Smooth muscle cell (in vitro differentiated cells): ENCODE measurements around the gene MIEF1. TPM values are rescaled to one million over a fixed set of nuclear protein-coding genes. Genes with fewer than 3 reads are reported as not detected.

Experiments
- DNase-seq: peaks from one replicate; lab custom pipeline; 2025; ENCODE audit not compliant: unreplicated experiment; lab: John Stamatoyannopoulos, UW
- H2AFZ ChIP-seq: fragments of 200-600 bp; sonication (generic); 2 replicates; pipeline ENCODE4 v1.6.0; 2016; ENCODE audit warnings: antibody characterized with exemption, low read depth, mild to moderate bottlenecking
- H3F3A ChIP-seq: fragments of 200-600 bp; sonication (generic); 2 replicates; pipeline ENCODE4 v1.6.0; 2017; ENCODE audit warnings: antibody characterized with exemption, low read depth
- H3K27ac ChIP-seq: fragments of 200-600 bp; sonication (generic); 2 replicates; pipeline ENCODE4 v1.5.1; 2016; ENCODE audit warnings: low read depth, mild to moderate bottlenecking
- H3K27me3 ChIP-seq: fragments of 200-600 bp; sonication (generic); 2 replicates; pipeline ENCODE4 v1.6.1; 2016; ENCODE audit warnings: low read depth, mild to moderate bottlenecking
- H3K36me3 ChIP-seq: fragments of 200-600 bp; sonication (generic); 2 replicates; pipeline ENCODE4 v1.5.1; 2016; ENCODE audit warnings: low read depth
- H3K4me1 ChIP-seq: fragments of 200-600 bp; sonication (generic); 2 replicates; pipeline ENCODE4 v1.5.1; 2016; ENCODE audit warnings: low read depth
- H3K4me2 ChIP-seq: fragments of 200-600 bp; sonication (generic); 2 replicates; pipeline ENCODE4 v1.6.0; 2016; ENCODE audit warnings: mild to moderate bottlenecking
- H3K4me3 ChIP-seq: fragments of 200-600 bp; sonication (generic); 2 replicates; pipeline ENCODE4 v1.5.1; 2016; ENCODE audit warnings: mild to moderate bottlenecking
- H3K79me2 ChIP-seq: fragments of 200-600 bp; sonication (generic); 2 replicates; pipeline ENCODE4 v1.6.0; 2016; ENCODE audit warnings: low read depth, mild to moderate bottlenecking
- H3K9ac ChIP-seq: fragments of 200-600 bp; sonication (generic); 2 replicates; pipeline ENCODE4 v1.6.0; 2016; ENCODE audit warnings: low read depth
- H3K9me3 ChIP-seq: fragments of 200-600 bp; sonication (generic); replicated peaks from 2 replicates; pipeline ENCODE4 v1.5.1; 2016; ENCODE audit warnings: low read depth
- H4K20me1 ChIP-seq: fragments of 200-600 bp; sonication (generic); 2 replicates; pipeline ENCODE4 v1.6.0; 2016; ENCODE audit warnings: low read depth
- CTCF ChIP-seq: fragments of 200-600 bp; sonication (generic); IDR thresholded peaks from 2 replicates; pipeline ENCODE4 v1.5.1; 2017; ENCODE audit warnings: borderline replicate concordance, mild to moderate bottlenecking, antibody characterized with exemption; ENCODE audit not compliant: insufficient read depth, poor library complexity, severe bottlenecking
- WGBS: methylation state at CpG from one replicate; pipeline ENCODE4 v1.1.7; 2016; ENCODE audit warnings: low lambda C conversion rate; 5-methylcytosine and 5-hydroxymethylcytosine counted together
- polyA plus RNA-seq: library from polyadenylated mRNA; unstranded; fragments of >200 nt; fragmentation: Nextera tagmentation; extraction: Ambion mirVana; gene quantifications from 2 replicates; pipeline ENCODE4 v1.2.1, GENCODE V29; 2016
- total RNA-seq: library from RNA; depleted of rRNA; stranded (reverse); fragments of >200 nt; gene quantifications from 2 replicates; pipeline ENCODE4 v1.2.3, GENCODE V29; 2014

The MIEF1 gene
- total and polyA plus RNA-seq, 2 experiments from 2014 or later: 11.1 to 14.5 TPM

- no peaks in the 10 kb centered on the region for H3K79me2 ChIP-seq
- H4K20me1 ChIP-seq: no peaks in the 10 kb centered on the region
- H3K4me2 ChIP-seq: no peak overlapping the region
- H3K27me3 ChIP-seq: peaks cover 47% of the 10 kb centered on the region
- no peak overlapping the region for H3K4me3 ChIP-seq
- H3K4me1 ChIP-seq: no peaks in the 10 kb centered on the region
- no peak for TF ChIP-seq CTCF
- no peaks in the 10 kb centered on the region for H3K9me3 ChIP-seq
- H3F3A ChIP-seq: no peaks in the 10 kb centered on the region
- no peak for DNase-seq
- no peaks in the 10 kb centered on the region for H3K36me3 ChIP-seq
- WGBS: 78% methylated on average over 6 of the region's 9 CpGs
- H3K9ac ChIP-seq: no peak overlapping the region
- no peak overlapping the region for H2AFZ ChIP-seq
- no peak overlapping the region for H3K27ac ChIP-seq
These were observed 60.9 kb downstream of the MIEF1 start for GRCh38 chr22:39562839-39563489.

- no peak overlapping the region for H3K4me3 ChIP-seq
- 89% methylated on average over 7 of the region's 7 CpGs for WGBS
- H3K4me1 ChIP-seq: no peaks in the 10 kb centered on the region
- no peak for DNase-seq
- no peak overlapping the region for H3K9ac ChIP-seq
- no peak overlapping the region for H3K27ac ChIP-seq
- no peaks in the 10 kb centered on the region for H3F3A ChIP-seq
- no peak overlapping the region for H2AFZ ChIP-seq
- no peaks in the 10 kb centered on the region for H4K20me1 ChIP-seq
- no peaks in the 10 kb centered on the region for H3K36me3 ChIP-seq
- no peak for TF ChIP-seq CTCF
- no peak overlapping the region for H3K4me2 ChIP-seq
- H3K79me2 ChIP-seq: no peaks in the 10 kb centered on the region
- H3K9me3 ChIP-seq: no peaks in the 10 kb centered on the region
- H3K27me3 ChIP-seq: peaks cover 39% of the 10 kb centered on the region
These were observed 61.7 kb downstream of the MIEF1 start for GRCh38 chr22:39563571-39564428.

GRCh38 chr22:39565414-39565944 lies 63.4 kb downstream of the MIEF1 start:
- no peaks in the 10 kb centered on the region for H3K36me3 ChIP-seq
- H3K4me3 ChIP-seq: no peak overlapping the region
- no peak for TF ChIP-seq CTCF
- no peaks in the 10 kb centered on the region for H4K20me1 ChIP-seq
- H3K27ac ChIP-seq: no peak overlapping the region
- H3K27me3 ChIP-seq: peaks cover 22% of the 10 kb centered on the region
- H3F3A ChIP-seq: no peaks in the 10 kb centered on the region
- WGBS: 91% methylated on average over 5 of the region's 5 CpGs
- H3K9ac ChIP-seq: no peak overlapping the region
- H3K9me3 ChIP-seq: no peaks in the 10 kb centered on the region
- no peak for DNase-seq
- H3K4me2 ChIP-seq: no peak overlapping the region
- no peaks in the 10 kb centered on the region for H3K4me1 ChIP-seq
- H2AFZ ChIP-seq: no peak overlapping the region
- no peaks in the 10 kb centered on the region for H3K79me2 ChIP-seq
